GM12864 (cell line): ENCODE results near the gene TSPEAR.
"Not testable (repeated sequence)": the region's sequence is repeated elsewhere in the genome, so short reads cannot be mapped to it uniquely, and the experiment has no call there.

Source experiments
- DNase-seq: peaks from one replicate; pipeline ENCODE4 v3.0.0-alpha.2; 2011; ENCODE audit warnings: low read depth
- H3K4me3 ChIP-seq: 2 replicates; pipeline ENCODE4 v1.5.1; 2011; ENCODE audit warnings: mild to moderate bottlenecking, low read depth, low read length, control low read depth
- TF ChIP-seq, protein P1 (sequence below): IDR thresholded peaks from 2 replicates; pipeline ENCODE4 v1.5.1; 2011; ENCODE audit warnings: low read depth, mild to moderate bottlenecking, moderate library complexity, low read length, control low read depth, inconsistent platforms; ENCODE audit errors: missing control alignments

The TSPEAR gene

DNA sequence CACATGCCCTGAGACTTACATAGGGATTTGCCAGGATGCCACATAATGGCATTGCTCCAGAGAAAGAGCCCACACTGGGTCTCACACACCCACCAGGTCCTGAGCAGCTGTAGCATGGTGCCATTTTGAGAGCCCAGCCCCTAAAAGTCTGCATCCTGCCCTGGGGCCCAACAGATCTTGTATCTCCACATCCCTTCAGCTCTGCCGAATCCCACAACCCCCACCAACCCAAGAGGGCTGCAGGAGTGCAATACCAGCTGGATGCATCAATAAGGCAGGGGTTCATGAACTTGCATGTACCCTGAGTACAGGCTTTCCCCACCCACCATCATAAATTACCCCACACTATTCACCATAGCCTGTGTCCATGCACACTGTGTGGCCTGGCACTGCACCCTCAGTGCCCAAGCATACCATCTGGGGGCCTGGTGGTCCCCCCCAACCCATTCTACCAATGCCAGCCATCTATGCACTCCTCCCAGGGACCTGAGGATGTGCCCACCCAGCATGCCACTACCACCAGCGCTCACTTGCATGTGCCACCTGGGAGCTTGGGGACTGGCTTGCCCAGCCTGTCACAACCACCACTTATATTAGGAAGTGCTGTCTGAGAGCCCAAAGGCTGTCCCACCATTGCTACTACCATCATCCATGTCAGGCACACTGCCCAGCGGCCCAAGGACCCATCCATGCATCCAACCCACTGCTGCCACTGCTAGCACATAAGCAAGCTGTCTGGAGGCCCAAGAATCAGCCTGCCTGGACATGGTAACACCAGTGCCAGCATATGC, 40.5 kb downstream of the TSPEAR start:
- H3K4me3 ChIP-seq = no peak overlapping the region
- TF ChIP-seq, protein P1, sequence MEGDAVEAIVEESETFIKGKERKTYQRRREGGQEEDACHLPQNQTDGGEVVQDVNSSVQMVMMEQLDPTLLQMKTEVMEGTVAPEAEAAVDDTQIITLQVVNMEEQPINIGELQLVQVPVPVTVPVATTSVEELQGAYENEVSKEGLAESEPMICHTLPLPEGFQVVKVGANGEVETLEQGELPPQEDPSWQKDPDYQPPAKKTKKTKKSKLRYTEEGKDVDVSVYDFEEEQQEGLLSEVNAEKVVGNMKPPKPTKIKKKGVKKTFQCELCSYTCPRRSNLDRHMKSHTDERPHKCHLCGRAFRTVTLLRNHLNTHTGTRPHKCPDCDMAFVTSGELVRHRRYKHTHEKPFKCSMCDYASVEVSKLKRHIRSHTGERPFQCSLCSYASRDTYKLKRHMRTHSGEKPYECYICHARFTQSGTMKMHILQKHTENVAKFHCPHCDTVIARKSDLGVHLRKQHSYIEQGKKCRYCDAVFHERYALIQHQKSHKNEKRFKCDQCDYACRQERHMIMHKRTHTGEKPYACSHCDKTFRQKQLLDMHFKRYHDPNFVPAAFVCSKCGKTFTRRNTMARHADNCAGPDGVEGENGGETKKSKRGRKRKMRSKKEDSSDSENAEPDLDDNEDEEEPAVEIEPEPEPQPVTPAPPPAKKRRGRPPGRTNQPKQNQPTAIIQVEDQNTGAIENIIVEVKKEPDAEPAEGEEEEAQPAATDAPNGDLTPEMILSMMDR = no peak
- DNase-seq = no peak

DNA sequence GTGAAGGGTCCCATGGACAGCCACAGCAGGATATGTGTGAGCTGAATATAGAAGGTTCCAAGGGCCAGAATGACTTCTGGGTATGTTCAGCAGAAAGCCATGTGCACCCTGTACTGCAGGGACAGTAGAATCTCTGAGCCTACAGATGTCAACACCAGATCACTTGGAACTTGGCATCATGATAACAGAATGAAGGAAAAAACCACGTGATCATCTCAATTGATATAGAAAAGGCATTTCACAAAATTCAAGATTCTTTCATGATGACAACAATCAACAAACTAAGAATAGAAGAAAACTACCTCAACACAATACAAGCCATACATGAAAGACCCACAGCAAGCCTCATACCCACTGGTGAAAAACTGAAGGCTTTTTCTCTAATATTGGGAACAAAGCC, 43.8 kb downstream of the TSPEAR start:
- TF ChIP-seq, protein P1 = no peak
- H3K4me3 ChIP-seq = no peak overlapping the region
- no peak for DNase-seq

DNA sequence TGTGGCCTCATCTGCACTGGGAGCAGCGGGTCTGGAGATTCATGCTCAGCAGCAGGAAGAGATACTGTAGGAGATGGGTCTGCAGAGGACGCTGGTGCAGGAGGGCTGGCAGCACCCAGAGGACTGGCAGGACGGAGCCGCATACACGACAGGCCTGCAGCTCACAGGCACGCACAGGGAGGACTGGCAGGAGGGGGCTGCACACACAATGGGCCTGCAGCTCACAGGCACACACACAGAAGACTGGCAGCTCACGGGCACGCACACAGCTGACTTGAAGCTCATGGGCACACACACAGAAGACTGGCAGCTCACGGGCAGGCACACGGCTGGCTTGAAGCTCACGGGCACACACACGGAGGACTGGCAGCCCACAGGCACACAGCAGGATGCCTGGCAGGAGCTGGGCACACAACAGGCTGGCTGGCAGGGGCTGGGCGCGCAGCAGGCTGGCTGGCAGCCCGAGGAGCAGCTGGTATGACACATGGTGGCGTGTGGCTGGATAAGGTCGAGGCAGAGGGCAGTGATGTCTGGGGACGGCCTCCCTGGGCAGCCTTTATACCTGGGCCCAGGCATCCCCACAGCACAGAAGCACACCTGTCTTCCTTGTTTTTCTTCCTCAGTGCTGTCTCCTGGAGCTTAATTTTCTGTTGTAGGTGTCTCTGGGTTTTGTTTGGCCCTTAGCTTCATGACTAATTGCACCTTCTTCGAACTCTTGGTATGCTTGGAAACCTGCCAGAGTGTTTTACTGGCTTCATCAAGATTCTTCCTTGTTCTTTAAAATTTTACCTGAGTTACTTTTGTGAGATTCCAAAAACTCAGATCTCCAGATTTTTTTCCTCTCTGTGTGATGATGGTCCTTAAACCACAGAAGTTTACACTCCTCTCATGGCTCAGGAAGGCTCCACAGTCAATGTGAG, 44.7 kb downstream of the TSPEAR start, which contains the start of gene KRTAP12-2:
Gene KRTAP12-2 (minus strand): TSS at position 527 of the 920 bp plus-strand sequence. CDS start 41 bp downstream, at position 486.
- TF ChIP-seq, protein P1 = no peak
- no peak for DNase-seq

DNA sequence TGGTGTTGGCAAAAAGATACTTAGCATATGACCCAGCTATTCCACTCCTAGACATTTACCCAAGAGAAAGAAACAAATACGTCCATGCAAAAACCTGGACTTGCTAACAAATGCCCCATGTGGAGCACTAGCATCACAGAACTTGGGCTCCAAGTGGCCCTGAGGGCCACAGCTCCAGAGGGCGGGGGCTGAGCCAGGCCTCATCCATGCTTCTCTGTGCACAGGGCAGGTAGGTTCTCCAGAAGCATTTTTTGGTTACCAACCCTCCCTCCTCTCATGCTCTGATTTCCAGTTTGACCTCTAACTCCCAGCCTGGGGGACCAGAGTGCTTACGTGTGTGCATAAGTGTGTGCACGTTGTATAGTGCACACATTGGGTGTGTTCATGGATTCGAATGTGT, 46.7 kb downstream of the TSPEAR start:
- no peak for DNase-seq
- TF ChIP-seq, protein P1 = no peak
- no peak overlapping the region for H3K4me3 ChIP-seq

More for the DNA sequence above, 44.7 kb downstream of the TSPEAR start, which contains the start of gene KRTAP12-2:
- no peak within 1 kb of the TSS for H3K4me3 ChIP-seq

DNA sequence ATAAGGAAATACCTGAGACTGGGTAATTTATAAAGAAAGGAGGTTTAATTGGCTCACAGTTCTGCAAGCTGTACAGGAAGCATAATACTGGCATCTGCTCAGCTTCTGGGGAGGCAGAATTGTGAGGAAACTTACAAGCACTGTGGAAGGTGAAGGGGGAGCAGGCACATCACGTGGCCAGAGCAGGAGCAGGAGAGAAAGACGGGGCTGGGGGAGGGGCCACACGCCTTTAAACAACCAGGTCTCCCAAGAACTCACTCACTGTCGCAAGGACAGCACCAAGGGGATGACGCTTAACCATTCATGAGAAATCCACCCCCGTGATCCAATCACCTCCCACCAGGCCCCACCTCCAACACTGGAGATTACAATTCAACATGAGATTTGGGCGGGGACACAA, 49.8 kb downstream of the TSPEAR start:
- not testable (repeated sequence) for DNase-seq, H3K4me3 ChIP-seq

DNA sequence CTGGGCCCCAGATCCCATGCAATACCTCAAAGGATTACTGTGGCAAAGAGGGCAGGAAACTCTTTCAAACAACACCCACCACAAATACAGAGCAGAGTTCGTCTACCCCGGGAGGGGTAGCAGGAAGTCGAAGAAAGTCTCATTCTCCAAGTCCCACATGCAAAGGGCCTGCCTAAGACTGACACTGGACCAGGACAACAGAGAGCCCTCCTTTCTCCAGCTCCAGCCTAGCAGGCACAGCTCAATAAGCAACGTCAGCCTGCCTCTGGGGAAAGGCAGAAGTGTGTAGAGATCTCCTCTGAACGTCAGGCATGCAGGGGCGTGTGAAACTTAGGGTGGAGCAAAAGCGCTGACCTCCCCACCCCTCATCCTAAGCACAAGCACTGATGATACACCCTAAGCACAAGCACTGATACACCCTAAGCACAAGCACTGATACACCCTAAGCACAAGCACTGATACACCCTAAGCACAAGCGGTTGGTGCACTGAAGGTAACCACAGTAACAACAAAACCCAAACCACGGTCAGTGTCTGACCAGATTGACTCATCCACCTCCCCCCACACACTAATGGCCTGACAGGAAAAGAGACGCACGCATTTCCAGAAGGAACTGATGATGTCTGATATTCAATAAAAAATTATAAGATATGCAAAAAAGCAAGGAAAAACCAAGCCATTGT, 52.3 kb downstream of the TSPEAR start:
- no peak overlapping the region for H3K4me3 ChIP-seq
- no peak for DNase-seq
- TF ChIP-seq, protein P1 = no peak

DNA sequence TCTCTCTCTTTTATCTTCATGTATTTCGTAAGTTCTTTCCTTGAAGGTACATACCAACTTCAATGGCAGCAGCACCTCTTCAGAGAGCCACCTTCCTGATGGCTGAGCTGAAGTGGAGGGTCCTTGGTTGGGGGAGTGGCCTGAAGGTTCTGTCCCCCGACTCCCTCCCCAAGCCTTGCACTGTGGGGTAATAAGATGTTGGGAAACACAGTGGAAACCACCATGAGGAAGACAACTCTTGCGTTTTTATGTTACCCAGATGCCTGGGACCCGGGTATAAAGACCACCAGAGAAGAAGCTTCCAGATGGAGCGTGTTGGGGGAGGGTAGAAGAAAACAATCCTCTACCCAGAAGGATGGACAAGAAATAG, 52.8 kb downstream of the TSPEAR start:
- H3K4me3 ChIP-seq = no peak overlapping the region
- DNase-seq = no peak
- TF ChIP-seq, protein P1 = no peak
